HUES6 (cell line): ENCODE data around the gene LRCH3.
A peak's percentile ranks its signal among the peaks of the same experiment; 100 is the strongest.

Experiments used
- H3K27ac ChIP-seq: 2 replicates; pipeline ENCODE4 v1.7.0; 2013; ENCODE audit warnings: low read depth, mild to moderate bottlenecking, low read length, inconsistent platforms
- H3K27me3 ChIP-seq: 2 replicates; pipeline ENCODE4 v1.6.1; 2013; ENCODE audit warnings: low read length; ENCODE audit not compliant: control insufficient read depth, insufficient read depth
- H3K36me3 ChIP-seq: 2 replicates; pipeline ENCODE4 v1.6.1; 2013; ENCODE audit warnings: low read length; ENCODE audit not compliant: control insufficient read depth, insufficient read depth
- H3K4me1 ChIP-seq: 2 replicates; pipeline ENCODE4 v1.6.1; 2013; ENCODE audit warnings: low read length; ENCODE audit not compliant: control insufficient read depth, insufficient read depth
- H3K4me3 ChIP-seq: 2 replicates; pipeline ENCODE4 v1.5.1; 2013; ENCODE audit warnings: low read depth, low read length
- H3K9ac ChIP-seq: one replicate; pipeline ENCODE4 v1.6.1; 2013; ENCODE audit warnings: mild to moderate bottlenecking, low read length
- H3K9me3 ChIP-seq: 2 replicates; pipeline ENCODE4 v1.6.1; 2013; ENCODE audit warnings: low read depth, low read length; ENCODE audit not compliant: control insufficient read depth, insufficient read depth

LRCH3 gene

DNA sequence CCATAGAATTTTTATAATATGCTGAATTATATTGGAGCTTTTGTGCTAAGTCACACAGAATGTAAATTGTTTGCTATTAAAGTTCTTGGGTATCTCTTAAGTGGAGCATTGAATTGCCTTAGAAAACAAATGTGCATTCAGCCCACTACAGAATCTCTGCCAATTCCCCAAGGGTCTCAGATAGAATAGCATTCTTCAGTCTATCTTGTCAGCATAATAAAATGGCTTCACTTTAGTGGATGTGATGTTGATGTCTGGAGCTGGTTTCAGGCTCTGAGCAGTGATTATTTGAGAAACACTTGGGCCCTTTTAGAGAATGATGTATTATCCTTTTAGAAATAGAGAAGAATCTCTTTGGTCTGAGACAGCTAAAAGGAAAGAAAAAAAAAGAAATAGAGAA, 45.2 kb downstream of the LRCH3 start:
- H3K27ac ChIP-seq, result no peak overlapping the region
- H3K4me3 ChIP-seq, result no peak overlapping the region
- no peaks in the 10 kb centered on the region for H3K4me1 ChIP-seq
- no peaks in the 10 kb centered on the region for H3K27me3 ChIP-seq
- H3K9me3 ChIP-seq, result no peaks in the 10 kb centered on the region
- H3K36me3 ChIP-seq, result peaks cover 75% of the 10 kb centered on the region
- no peak overlapping the region for H3K9ac ChIP-seq

DNA sequence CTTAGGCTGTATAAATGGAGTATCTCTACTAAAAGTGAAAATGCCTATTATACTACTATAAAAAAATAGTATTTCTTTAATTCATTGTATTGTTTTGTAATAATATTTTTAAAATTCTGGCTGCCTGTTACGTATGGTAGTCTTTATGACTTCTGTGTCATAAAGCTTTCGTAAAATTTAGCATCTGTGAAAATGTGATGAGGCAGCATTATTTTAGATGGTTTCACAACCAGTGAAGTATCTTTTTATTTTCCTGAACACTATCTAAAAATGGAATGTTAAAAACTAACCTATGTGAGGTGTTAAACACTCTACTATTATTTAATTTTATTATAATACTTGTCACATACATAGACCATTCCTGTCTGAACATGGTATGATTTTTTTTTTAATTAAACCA, 46.2 kb downstream of the LRCH3 start:
- Histone ChIP-seq H3K9me3 (no peaks in the 10 kb centered on the region), H3K4me3 (no peak overlapping the region), H3K27ac (no peak overlapping the region), H3K4me1 (no peaks in the 10 kb centered on the region), H3K27me3 (no peaks in the 10 kb centered on the region), H3K36me3 (peaks cover 79% of the 10 kb centered on the region), H3K9ac (no peak overlapping the region)

DNA sequence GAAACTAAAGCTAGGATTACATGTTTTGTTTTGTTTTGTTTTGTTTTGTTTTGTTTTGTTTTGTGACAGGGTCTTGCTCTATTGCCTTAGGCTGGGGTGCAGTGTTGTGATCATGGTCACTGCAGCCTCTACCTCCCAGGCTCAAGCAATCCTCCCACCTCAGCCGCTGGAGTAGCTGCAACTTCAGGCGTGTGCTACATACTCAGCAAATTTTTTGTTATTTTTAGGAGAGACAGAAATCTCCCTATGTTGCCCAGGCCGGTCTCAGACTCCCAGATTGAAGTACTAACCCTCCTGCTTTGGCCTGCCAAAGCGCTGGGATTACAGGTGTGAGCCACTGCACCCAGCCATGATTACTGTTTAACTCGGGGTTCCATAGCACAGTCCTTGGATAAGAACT, 50.7 kb downstream of the LRCH3 start:
- no peak overlapping the region for H3K9ac ChIP-seq
- H3K4me3 ChIP-seq, result no peak overlapping the region
- no peak overlapping the region for H3K27ac ChIP-seq
- no peaks in the 10 kb centered on the region for H3K4me1 ChIP-seq
- H3K9me3 ChIP-seq, result no peaks in the 10 kb centered on the region
- H3K36me3 ChIP-seq, result peaks cover 77% of the 10 kb centered on the region
- no peaks in the 10 kb centered on the region for H3K27me3 ChIP-seq

- Histone ChIP-seq H3K4me3 (no peak overlapping the region), H3K27me3 (no peaks in the 10 kb centered on the region), H3K9ac (no peak overlapping the region), H3K4me1 (peaks cover 5% of the 10 kb centered on the region; the same call in 1 of the 2 replicates), H3K9me3 (no peaks in the 10 kb centered on the region), H3K27ac (no peak overlapping the region), H3K36me3 (peaks cover 75% of the 10 kb centered on the region)
Observed at GRCh38 chr3:197846491-197846890, 55.4 kb downstream of the LRCH3 start.

- Histone ChIP-seq H3K27ac (no peak overlapping the region), H3K4me3 (no peak overlapping the region), H3K9ac (no peak overlapping the region), H3K36me3 (peaks cover 76% of the 10 kb centered on the region), H3K4me1 (peaks cover 5% of the 10 kb centered on the region; the same call in 1 of the 2 replicates), H3K9me3 (no peaks in the 10 kb centered on the region), H3K27me3 (no peaks in the 10 kb centered on the region)
Observed at GRCh38 chr3:197847866-197848401, 56.9 kb downstream of the LRCH3 start.

DNA sequence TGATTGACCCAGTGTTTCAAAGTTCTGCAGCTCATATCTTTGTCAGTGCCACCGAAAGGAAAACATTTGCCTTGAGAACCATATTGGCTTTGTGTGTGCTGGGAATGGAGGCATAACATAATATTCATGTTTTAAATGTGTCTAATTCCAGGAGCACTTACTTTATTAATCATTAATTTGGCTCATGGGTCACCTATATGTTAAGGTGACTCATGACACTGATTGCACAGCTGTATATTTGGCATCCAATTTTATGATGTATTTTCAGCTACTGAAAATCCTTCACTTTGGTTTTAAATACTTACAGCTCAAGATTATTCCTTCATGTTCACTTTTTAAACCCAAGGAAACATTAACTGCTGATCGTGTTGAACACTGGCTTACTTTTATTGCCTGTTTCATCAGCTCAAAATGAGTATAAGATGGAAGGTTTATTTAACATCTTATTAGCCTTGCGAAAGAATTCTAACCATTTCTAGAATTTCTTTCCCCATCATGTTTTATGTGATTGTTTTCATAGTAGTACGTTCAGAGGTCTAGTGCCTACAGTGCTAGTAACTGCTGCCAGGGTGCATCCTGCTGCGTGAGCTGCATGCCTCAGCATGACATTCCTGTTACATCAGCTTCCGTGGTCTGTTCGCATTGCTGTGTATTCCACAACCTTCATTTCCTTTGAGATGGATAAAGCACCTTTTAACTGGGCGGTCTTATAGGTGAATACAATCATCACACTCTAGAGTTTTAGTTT, 63.7 kb downstream of the LRCH3 start:
- Histone ChIP-seq H3K27ac (peak overlapping the region; percentile 95), H3K4me1 (peaks cover 48% of the 10 kb centered on the region), H3K9me3 (no peaks in the 10 kb centered on the region), H3K36me3 (peaks cover 51% of the 10 kb centered on the region), H3K9ac (peak overlapping the region; percentile 72), H3K4me3 (peak overlapping the region; percentile 10; the same call in 1 of the 2 replicates), H3K27me3 (no peaks in the 10 kb centered on the region)

DNA sequence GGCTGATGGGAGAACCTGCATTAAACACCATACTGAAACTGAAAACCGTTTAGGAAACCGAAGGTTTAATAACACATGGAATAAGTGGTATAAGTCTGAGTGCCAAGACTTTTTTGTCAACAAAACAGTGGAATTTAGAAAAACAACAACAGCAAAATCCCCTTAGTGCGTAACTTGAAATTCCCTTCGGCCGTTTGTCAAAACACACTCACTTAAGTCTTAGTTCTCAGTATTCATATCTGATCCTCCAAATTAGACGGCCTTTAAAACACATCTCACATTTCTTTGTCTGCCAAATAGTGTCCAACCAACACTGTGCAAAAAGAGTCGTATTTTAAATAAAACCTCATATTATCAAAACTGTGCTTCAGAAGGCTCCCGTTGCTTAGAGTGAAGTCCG, 64.5 kb downstream of the LRCH3 start:
- Histone ChIP-seq H3K27me3 (no peaks in the 10 kb centered on the region), H3K9ac (peak overlapping the region; percentile 72), H3K4me3 (peak overlapping the region; percentile 10; the same call in 1 of the 2 replicates), H3K4me1 (peaks cover 48% of the 10 kb centered on the region), H3K36me3 (peaks cover 49% of the 10 kb centered on the region), H3K9me3 (no peaks in the 10 kb centered on the region), H3K27ac (peak overlapping the region; percentile 95)

DNA sequence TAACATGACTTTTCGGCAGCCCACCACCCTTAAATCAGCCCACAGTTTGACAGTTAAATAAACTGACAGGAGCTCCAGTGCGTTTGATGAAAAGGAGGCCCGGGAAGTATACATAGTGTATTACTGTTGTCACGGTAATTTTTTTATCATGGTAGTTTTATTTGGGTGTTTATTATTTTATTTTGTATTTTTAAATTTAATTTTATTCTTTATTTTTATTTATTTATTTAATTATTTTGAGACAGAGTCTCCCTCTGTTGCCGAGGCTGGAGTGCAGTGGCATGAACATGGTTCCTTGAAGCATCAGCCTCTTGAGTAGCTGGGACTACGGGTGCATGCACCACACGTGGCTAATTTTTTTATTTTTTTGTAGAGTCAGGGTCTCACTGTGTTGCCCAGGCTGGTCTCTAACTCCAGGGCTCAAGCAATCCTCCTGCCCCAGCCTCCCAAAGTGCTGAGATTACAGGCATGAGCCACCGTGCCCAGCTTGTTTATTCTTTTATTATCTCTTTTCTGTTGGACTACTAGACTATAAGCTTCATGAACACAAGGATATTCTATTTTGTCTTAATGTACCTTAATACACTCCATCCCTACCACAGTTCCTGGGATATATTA, 65.3 kb downstream of the LRCH3 start:
- H3K9me3 ChIP-seq, result no peaks in the 10 kb centered on the region
- peaks cover 43% of the 10 kb centered on the region for H3K4me1 ChIP-seq
- peak overlapping the region; percentile 95; the same call in 1 of the 2 replicates for H3K27ac ChIP-seq
- H3K4me3 ChIP-seq, result no peak overlapping the region
- peaks cover 44% of the 10 kb centered on the region for H3K36me3 ChIP-seq
- peak overlapping the region; percentile 72 for H3K9ac ChIP-seq
- no peaks in the 10 kb centered on the region for H3K27me3 ChIP-seq

DNA sequence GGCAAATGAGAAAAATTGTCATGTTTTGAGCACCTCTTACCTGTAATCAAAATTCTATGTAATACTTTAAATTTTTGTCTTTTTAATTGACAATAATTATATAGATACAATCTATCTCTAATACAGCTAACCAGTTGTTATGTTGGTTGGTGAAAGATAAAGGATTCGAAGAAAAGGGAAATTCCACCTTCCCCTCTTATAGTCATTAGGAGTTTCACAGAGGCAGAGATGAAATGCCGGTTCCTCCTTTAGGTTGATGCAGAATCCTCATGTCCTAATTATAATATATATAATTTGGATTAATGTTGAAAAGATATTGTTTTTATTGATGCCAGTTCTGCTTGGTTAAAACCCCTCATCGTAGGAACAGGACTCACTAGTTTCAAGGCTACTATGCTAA, 67.1 kb downstream of the LRCH3 start:
- 0 out of 2 replicates have a peak overlapping the region, but pooled peaks have one; percentile 36 for H3K27ac ChIP-seq
- peaks cover 43% of the 10 kb centered on the region for H3K4me1 ChIP-seq
- no peak overlapping the region for H3K4me3 ChIP-seq
- H3K27me3 ChIP-seq, result no peaks in the 10 kb centered on the region
- H3K36me3 ChIP-seq, result peaks cover 32% of the 10 kb centered on the region
- no peaks in the 10 kb centered on the region for H3K9me3 ChIP-seq
- H3K9ac ChIP-seq, result no peak overlapping the region

- Histone ChIP-seq H3K27me3 (no peaks in the 10 kb centered on the region), H3K9ac (no peak overlapping the region), H3K9me3 (no peaks in the 10 kb centered on the region), H3K4me3 (no peak overlapping the region), H3K36me3 (peaks cover 32% of the 10 kb centered on the region), H3K27ac (peak overlapping the region; percentile 36; the same call in 1 of the 2 replicates), H3K4me1 (peaks cover 43% of the 10 kb centered on the region)
Observed at GRCh38 chr3:197858598-197858997, 67.5 kb downstream of the LRCH3 start.

- Histone ChIP-seq H3K9ac (no peak overlapping the region), H3K27ac (peak overlapping the region; percentile 53; the same call in 1 of the 2 replicates), H3K4me3 (no peak overlapping the region), H3K4me1 (peaks cover 6% of the 10 kb centered on the region; the same call in 1 of the 2 replicates), H3K36me3 (peaks cover 41% of the 10 kb centered on the region), H3K27me3 (no peaks in the 10 kb centered on the region), H3K9me3 (no peaks in the 10 kb centered on the region)
Observed at GRCh38 chr3:197866035-197866434, 75.0 kb downstream of the LRCH3 start.
